IMR-90 (cell line): ENCODE measurements around the gene RMI2.

Experiments used
- CTCF ChIP-seq: conservative IDR thresholded peaks from 2 replicates; pipeline ENCODE4 v1.5.1; 2012; ENCODE audit warnings: mild to moderate bottlenecking, low read depth, low read length, improper control_type of control experiment
- NFE2L2 ChIP-seq: fragments of 150-350 bp; IDR thresholded peaks from 2 replicates; pipeline ENCODE4 v1.6.1; 2016; ENCODE audit warnings: low read depth, mild to moderate bottlenecking, low read length
- POLR2A ChIP-seq: IDR thresholded peaks from 2 replicates; pipeline ENCODE4 v1.6.1; 2012; ENCODE audit warnings: mild to moderate bottlenecking, low read depth, low read length
- RCOR1 ChIP-seq: IDR thresholded peaks from 2 replicates; pipeline ENCODE4 v1.6.1; 2012; ENCODE audit warnings: mild to moderate bottlenecking, low read length, improper control_type of control experiment; ENCODE audit not compliant: insufficient replicate concordance
- RFX5 ChIP-seq: IDR thresholded peaks from 2 replicates; pipeline ENCODE4 v1.8.0; 2012; ENCODE audit warnings: low read depth, mild to moderate bottlenecking, low read length, moderate library complexity
- USF2 ChIP-seq: fragments of 150-350 bp; IDR thresholded peaks from 2 replicates; pipeline ENCODE4 v1.6.1; 2017; ENCODE audit warnings: mild to moderate bottlenecking, antibody characterized with exemption, low read length, low read depth

GRCh38 chr16:11312718-11313492, 32.4 kb upstream of the RMI2 start:
- TF ChIP-seq RFX5 (no peak), CTCF (no peak), POLR2A (no peak), USF2 (peak; percentile 67), NFE2L2 (no peak), RCOR1 (no peak)
